NCI-H2081 (cell line): ENCODE measurements around the gene FXYD6.

Experiments used
- DNase-seq, 2 experiments: peaks; one replicate each; lab custom pipeline; 2025; lab: John Stamatoyannopoulos, UW

FXYD6 gene

DNA sequence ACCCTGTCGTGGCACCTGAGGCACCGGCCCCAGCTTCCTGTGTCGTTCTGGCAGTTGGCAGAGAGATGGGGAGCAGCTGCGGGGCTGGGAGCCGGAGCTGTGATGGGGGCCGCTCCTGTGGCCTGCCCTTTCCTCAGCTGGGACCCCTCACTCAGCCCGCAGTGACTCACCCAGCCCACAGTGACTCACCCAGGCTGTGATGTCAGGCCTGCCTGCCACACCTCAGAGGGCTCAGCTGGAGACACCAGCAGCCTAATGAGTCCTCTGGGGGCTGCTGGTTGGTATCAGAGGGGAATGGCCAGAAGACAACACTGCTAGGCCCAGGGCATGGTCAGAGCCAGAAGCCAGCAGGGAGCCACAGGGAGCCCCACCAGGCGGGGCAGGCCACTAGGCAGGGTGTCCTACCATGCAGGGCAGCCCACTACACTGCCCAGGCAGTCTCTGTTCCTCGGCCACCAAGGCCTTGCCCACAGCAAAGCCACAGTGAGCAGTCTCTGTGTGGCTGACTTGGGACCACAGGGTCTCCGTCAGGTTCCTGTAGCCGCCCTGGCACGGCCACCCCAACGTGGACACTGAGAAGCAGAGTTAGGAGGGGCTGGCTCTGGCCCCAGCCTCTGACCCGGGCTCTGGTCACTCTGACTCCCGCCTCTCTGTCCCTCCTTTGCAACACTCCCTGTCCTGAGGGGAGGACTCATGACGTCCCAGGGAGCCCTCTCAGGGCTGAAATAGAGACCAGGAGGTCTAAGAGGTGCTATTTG is 47.7 kb downstream of the FXYD6 start:
- no peak for DNase-seq

DNA sequence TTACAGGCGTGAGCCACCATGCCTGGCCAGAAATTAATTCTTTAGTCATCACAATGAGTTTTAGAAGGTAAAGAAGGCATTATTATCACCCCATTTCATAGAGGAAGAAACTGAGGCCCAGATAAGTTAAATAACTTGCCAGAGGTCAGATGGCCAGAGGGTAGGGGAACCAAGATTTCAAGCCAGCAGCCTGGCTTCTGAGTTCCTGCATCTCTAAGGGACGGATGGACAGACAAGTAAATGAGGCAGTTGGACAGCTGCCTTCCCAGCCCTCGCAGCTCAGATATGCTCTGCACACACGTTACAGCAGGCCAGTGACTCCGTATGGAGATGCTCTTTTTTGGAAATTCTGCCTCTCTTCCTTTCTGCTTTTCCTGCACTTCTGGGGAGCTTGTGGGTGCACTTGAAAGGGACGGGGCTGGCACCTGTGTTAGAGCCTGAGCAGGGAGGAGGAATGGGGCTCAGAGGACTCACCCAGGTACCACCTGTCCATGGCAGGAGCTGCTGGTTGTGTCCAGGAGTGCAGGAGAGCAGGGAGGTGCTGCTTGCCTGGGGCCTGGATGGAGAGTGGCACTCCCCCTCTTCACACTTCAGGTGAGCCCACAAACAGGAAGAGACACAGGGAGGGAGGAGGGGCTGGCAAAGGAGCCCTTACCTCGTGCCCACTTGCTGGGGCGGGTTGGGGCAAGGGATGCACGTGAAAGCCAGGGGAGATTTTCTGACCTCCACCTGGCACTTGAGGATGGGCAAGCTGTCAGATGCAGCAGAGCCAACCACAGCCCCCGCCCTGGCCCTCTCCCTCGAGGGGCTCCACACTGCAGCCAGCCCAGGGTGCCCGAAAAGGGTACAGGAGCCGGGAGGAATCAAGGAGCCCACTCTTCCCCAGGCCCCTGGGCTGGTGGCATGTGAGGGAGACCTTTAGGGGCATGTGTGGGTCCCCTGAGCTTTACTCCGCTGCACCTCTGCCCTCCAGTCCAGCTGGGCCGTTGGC is 48.6 kb downstream of the FXYD6 start:
- DNase-seq, result no peak

DNA sequence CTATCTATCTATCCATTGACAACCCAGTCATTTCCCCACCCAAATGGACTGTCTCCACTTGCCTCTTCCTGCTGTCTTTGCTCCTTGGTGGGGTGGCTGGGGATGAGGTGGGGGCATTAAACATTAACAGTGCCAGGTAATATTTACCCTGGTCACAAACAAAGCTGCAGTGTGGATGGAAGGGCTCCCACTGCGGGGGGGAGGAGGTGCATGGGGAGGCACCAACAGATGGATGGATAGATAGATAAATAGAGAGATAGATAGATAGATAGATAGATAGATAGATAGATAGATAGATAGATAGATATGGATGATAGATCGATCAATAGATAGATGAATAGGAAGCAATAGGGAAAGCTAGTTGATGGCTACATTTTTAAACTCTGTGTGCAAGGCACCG is 49.6 kb downstream of the FXYD6 start:
- DNase-seq, result no peak

DNA sequence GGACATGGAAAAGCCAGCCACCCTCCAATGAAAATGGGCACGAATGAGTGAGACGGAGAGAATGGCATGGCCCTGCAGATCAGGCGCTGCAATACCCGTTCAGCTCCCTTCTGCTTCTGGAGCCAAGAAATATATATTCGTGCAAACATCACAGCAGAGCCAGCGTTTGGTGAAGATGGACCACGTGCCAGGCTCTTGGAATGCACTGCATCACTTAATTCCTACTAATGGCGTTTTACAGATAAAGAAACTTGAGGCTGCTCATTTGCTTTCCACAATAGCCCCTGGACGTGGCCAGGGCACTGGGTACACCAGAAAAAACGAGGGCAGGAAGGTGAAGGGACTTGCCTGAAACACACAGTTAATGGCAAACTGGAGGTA is 50.3 kb downstream of the FXYD6 start:
- no peak for DNase-seq

DNA sequence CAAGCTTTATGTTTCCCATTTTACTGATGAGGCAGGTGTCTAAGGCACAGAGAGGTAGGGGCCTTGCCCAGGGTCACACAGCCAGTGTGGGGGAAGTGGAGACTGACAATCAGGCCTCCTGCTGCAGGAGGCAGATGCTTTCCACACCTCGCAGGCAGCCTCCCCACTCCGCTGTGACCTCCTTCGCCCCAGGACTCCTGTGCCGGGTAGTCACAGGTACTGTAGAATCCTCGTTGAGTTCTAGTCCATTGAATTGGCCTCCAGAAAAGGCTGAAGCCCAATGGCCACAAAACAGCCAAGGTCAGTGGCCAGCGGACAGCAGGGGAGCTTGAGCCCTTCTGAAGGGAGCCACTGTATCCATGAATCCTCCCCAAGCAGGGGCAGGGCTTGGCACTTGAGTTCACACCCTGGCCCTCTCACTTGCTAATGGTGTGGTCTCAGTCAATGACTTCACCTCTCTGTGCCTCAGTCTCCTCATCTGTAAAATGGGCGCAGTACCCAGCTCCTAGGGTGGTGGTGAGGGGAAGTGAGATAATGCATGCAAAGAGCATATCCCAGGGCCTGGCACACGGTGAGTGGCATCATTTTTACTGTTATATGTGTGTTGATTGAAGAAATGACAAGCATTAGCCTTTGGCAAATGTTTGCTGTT is 50.8 kb downstream of the FXYD6 start:
- no peak for DNase-seq

DNA sequence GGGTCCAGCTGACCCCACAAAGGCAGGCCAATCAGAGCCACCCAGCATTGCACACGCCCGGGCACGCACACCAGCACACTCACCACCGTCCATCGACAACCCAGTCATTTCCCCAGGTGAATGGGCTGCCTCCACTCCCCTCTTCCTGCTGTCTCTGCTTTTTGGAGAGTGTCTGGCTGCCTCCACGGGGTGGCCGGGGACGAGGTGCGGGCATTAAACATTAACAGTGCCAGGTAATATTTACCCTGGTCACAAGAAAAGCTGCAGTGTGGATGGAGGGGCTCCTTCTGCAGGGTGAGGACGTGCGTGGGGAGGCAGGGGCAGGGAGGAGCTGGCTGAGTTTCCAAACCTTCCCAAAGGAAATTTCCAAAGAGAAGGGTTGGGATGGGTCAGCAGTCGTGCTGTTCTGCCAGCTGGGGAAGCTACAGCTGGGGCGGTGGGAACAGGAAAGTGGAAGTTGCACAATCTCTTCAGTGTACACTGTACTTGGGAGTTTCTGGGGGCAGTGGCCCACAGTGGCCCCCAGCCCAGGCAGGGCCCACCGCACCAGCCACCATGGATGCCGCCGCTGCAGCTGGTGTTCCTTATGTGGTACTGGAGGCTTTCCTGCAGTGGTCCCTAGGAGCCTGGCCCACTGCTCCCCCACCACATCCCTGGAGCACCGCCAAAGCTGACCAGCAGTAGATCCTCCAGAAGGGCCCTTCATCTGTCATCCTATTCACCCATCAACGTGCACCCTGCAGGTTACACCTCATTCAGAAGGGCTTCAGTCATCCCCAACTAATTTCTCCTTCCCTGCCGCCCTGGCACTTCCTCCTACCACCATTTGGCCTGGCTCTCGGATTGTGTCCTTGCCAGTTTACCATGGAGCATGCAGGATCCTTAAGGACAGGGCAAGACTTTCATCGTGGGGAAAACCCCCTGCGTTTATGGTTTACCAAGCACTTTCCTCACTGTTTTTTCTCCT is 51.6 kb downstream of the FXYD6 start, which contains the start of gene FXYD2:
TSS of gene FXYD2 (minus strand) at position 174 of the 967 bp plus-strand sequence. CDS start at position 108, 66 bp downstream.
- DNase-seq, result no peak

DNA sequence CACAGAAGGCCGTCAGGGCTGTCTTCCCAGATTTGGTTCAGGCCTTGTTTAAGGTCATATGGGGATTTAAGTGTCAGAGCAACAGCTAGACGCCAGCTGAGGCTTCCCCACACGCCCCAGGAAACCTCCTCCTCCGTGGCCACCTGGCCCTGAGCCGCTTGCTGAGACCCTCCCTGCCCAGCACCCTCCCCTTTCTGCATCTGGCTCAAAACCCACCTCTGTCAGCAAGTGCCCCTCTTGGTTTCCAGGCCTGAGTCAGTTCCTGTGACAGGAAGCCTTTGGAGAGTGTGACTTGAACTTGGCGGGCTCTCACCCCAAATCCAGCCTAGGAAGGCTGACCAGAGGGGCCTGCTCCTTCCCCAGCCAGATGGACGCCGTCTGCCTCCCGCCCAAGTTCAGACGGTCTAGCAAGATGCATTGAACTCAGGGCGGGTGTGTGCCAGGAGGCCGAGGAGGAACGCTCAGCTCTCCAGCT is 52.5 kb downstream of the FXYD6 start:
- DNase-seq, result no peak

DNA sequence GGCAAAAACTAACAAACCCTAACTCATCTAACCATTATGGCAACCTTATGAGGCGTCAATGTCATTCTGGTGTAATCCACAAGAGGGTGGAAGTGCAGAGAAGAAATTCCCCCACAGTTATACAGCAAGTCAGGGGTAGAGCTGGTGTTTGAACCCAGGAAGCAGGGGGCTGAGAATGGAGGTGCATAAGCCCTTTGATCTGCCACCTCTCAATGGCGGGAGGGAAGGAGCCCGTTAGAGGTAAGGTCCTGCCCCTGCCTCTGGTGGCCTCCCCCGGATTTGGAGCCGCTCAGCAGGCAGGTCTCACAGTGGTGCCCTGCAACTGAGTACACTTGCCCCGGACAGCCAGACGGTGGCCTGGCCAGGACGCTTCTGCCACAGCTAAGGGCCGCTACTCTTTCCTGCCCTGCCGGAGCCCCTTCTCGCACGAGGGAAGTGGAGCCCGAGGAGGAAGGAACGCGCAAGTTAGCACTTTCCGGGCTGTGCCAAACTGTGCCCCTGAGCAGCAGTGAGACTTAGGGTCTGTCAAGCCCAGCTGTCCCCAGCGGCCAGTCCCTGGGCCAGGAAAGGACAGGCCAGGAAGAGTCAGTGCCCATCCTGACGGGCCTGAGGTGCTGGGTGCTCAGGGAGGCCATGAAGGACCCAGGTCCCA is 53.0 kb downstream of the FXYD6 start:
- peak; percentile 7 to 35 for DNase-seq

DNA sequence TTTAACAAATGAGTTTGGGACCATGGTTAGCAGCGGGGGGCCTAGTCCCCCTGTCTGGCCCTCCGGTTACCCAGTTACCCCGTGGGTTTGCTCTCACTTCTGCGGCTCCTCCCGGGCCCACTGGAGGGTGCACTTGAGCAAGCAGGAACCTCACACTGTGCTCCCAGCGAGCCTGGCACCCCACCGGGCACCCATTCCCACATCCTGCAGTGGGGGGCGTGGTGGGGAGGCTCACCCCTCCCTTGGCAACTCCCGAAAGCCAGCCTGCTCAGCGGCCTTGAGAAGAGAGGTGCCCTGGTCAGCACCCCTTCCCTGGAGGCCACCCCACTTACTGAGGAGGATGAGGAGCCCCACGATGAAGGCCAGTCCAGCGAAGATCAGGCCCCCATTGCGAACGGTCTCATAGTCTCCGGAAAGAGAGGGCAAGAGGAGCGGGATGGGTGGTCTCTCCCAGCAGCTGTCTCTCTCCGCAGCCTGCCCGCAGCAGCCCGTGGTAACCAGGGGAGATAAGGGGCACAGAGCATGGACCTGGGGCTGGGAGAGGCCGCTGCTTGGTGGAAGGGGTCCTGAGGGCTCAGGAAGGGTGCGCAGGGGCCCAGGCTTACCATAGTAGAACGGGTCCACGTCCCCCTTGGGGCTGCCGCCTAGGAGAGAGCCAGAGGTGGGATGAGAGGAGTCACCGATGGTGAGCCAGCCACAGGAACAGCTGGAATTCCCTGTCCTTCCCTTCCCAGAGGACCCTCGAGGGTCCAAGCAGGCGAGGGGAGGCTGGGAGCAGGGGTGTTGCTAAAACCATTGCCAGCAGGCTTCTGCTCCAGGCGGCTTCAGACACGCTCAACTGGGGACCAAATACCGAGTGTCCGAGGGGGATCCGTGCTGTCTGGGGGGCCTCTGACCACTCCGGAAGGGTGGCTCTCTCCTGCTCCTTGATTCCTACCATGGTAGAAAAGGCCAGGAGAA is 54.1 kb downstream of the FXYD6 start:
- peak; percentile 66 to 75 for DNase-seq

DNA sequence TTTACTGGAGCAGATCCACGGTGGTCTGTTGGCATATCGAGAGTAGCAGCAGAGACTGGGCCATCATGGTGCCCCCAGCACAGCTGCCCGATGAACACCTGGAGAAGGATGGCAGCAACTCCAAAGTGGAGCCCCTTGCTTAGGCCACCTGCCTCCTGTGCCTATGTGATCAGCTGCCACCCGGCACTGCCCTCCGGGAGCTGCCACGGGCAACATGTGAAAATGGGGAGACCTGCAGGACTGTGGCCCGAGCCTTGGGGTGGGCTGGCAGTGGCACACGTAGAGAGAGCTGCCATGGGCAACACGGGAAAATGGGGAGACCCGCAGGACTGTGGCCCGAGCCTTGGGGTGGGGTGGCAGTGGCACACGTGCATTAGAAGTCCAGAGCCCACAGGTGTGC is 55.0 kb downstream of the FXYD6 start:
- no peak for DNase-seq

DNA sequence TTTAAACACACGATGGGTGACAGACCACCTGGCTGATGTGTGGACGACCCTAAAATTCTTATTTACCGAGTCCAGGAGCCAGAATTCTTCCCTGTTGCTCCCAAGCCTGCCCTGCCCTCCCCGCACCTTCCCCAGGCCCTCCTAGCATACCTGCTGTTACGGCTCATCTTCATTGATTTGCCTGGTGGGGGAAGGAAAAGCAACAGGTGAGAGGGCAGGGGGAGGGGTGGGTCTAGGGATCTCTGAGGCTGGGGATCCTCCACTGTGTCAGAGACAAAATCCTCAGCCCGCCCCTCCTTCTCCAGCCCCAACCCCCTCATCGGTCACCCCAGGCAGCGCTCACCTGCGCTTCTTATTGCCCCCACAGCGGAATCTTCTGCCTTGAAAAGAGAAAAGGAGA is 55.9 kb downstream of the FXYD6 start:
- DNase-seq, result no peak

DNA sequence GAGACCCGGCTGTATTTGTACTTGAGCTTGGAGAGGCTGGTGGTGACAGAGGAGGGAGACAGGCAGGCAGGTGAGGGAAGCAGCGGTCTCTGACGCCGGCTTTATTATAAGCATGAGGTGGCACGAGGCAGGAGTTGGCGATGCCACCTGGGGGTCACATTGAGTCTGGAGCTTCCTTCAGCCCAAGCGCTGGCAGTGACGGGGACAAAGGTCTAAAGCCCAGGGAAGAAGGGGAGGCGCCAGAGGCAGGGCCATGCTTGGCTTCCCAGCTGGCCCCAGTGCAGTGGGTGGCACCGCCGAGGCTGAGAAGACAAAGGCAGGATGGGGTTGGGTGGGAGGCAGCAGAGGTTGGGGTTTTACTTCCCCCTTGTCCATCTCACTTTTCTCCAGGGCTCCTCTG is 56.4 kb downstream of the FXYD6 start:
- DNase-seq, result peak; percentile 18 to 73

DNA sequence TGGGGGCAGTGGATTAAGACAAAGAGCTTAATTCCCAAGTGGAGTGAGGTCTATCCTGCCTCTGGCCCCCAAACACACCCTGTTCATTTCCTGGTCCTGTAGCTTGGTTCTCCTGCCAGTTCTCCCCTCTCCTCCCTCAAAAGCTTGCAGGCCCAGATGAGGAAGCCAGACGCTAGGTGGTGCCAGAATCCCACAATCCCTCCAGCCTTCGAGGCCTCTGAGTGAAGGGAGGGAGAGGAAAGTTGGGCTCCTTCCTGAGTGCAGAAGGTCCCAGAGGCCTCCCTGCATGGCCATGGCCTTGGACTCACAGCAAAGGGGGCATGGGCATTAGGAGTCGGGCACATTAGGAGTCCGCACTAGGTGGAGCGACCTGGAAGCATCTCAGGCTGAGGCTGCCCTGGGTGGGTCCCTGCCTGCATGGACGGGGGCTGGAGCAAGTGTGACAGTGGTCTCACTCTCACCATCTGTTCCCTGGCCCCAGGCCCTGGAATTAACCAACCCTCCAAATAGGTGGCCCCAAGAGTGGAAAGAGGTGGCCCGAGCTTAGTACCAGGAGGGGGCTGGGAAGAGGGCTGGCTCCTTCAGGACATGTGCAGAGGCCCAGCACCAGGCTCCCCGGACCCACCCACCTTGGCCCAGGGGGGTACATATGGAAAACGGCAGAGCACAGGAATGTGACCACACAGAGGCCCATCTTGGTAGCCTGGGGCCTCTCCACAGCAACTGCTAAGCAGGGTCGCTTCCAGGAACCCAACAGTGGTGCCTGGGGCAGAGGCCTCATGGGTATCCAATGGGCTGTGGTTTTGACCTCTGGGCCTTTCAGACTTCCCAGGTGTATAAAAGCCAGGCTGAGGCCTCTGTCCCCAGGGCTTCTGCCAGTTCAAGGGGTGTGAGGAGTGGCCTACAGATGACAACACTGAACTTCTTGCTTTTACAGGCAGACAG is 57.1 kb downstream of the FXYD6 start:
- DNase-seq, result peak; percentile 73 to 84

DNA sequence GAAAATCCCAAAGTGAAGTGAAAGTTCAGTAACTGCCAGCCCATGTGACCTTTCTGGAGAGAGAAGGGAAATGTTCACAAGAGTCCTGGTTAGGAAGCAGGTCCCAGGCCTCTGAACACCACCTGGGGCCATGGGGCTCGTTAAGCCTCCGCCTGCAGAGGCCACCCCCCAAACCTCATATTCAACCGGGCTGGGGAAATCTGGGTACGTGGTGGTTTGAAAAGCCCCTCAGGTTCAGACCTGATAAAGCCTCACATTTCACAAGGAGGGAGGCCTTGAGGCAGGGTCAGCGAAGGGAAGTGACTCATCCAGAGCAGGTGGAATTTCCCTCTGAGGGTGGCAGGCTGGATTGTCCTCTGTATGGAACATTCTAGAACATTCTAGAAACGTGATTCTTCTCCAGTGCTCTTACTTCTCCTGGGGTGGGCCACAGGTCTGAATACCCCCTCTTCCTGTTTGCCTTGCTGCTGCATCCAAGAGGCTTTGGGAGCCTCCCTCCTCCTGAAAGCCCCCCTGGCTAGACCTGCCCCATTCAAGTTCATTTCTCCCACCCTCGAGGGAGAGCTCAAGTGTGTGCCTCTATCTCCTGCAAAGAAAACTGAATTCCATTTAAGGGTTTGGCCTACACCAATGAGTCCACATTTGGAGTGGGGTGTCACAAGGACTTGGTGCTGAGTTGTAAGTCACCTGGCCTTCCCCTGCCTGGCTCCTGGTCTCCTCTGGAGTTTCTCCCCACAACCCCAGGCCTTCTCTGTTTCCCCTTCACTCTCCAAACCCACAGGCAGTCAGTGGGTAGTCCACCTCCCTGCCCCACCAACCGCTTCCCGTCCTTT is 58.2 kb downstream of the FXYD6 start:
- DNase-seq, result no peak

DNA sequence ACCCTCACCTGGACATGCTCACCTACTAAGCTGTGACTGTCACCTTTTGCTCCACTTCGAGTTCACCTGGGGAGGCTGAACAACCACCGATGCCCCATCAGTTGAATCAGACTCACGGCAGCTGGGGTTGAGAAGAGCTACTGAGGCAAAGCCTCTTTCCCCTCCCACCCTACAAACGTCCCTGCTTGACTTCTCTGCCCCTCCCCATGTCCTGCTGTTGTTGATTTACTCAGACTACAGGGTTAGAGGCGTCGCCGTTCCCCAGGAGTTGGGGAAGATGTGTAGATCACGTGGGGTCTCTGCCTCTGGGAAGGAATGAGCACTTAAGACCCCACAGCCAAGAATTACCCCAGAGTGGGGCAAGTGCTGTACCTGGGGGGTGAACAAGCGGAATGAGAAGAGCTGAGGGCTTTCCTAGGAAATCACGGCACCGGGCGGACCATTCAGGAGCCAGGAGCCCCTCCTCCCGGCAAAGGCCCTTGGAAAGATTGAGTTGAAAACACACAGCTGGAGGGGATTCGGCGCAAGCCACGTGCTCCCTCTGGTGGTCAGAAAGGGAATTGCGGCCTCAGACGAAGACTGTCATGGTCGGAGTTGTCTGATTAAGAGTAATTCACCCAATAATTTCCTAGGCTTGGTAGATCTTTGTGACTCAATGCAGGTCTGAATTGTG is 59.0 kb downstream of the FXYD6 start:
- peak; percentile 77 to 83 for DNase-seq

DNA sequence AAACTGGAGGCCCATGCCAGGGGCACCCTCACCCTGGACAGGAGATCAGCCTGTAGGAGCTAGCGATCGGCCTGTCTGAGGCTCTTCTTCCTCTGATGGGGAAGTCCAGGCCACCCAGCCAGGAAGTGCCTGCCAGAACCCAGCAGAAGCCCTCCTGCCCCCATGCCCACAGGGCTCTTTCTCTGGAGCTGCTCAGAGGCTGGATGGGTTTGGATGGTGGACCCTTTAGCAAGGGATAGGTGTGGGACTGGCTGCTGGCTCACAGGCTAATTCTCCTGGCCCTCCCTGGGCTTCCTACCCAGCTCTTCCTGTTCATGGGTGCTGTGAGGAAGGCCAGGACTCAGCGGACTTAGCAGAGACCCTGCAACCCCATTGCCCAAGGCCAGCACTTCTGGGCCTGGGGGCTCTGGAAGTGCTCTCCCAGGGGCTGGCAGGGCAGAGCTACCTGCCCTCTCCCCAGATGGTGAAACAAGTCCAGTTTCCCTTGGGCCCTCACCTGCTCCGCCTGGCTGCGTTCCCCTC is 59.6 kb downstream of the FXYD6 start:
- DNase-seq, result no peak
